NT2/D1 (cell line): Measurements from ENCODE around the gene IFRD2.
A peak's percentile ranks its signal among the peaks of the same experiment; 100 is the strongest.

ENCODE experiments used
- DNase-seq: peaks from one replicate; pipeline ENCODE4 v3.0.0-alpha.2; 2011; ENCODE audit warnings: low read depth, low spot score
- H3K27me3 ChIP-seq: 2 replicates; pipeline ENCODE4 v1.6.0; 2011; ENCODE audit warnings: mild to moderate bottlenecking; ENCODE audit not compliant: insufficient read length, insufficient read depth
- H3K36me3 ChIP-seq: 2 replicates; pipeline ENCODE4 v1.6.1; 2011; ENCODE audit warnings: mild to moderate bottlenecking, low read length, mixed read lengths; ENCODE audit not compliant: insufficient read depth, insufficient read length
- H3K4me1 ChIP-seq: 2 replicates; pipeline ENCODE4 v1.5.1; 2011; ENCODE audit not compliant: insufficient read depth, insufficient read length
- H3K4me3 ChIP-seq: 2 replicates; pipeline ENCODE4 v1.5.1; 2011; ENCODE audit warnings: low read depth; ENCODE audit not compliant: insufficient read length
- H3K9ac ChIP-seq: 2 replicates; pipeline ENCODE4 v1.6.0; 2011; ENCODE audit warnings: low read depth; ENCODE audit not compliant: insufficient read length
- H3K9me3 ChIP-seq: 2 replicates; pipeline ENCODE4 v1.5.1; 2011; ENCODE audit warnings: mild to moderate bottlenecking, low read length; ENCODE audit not compliant: insufficient read depth
- SUZ12 ChIP-seq: IDR thresholded peaks from 2 replicates; pipeline ENCODE4 v1.6.1; 2011; ENCODE audit not compliant: insufficient read length, insufficient read depth; ENCODE audit errors: extremely low read depth
- YY1 ChIP-seq: IDR thresholded peaks from 2 replicates; pipeline ENCODE4 v1.6.1; 2011; ENCODE audit not compliant: insufficient read length, insufficient read depth
- ZNF274 ChIP-seq: IDR thresholded peaks from 2 replicates; pipeline ENCODE4 v1.6.1; 2011; ENCODE audit warnings: mild to moderate bottlenecking, low read depth, low read length

Gene IFRD2

GRCh38 chr3:50304601-50305000, 12.4 kb upstream of the IFRD2 start:
- Histone ChIP-seq H3K9ac (no peak overlapping the region), H3K4me1 (peaks cover 20% of the 10 kb centered on the region), H3K36me3 (no peaks in the 10 kb centered on the region), H3K9me3 (peaks cover 35% of the 10 kb centered on the region), H3K27me3 (no peaks in the 10 kb centered on the region), H3K4me3 (no peak overlapping the region)
- TF ChIP-seq SUZ12 (no peak), ZNF274 (no peak), YY1 (no peak)
- DNase-seq = no peak

GRCh38 chr3:50303013-50303815, 11.0 kb upstream of the IFRD2 start, which contains the start of gene HYAL1:
TSS of gene HYAL1 (minus strand) at chr3:50303574. CDS start at chr3:50302956, 618 bp downstream.
- TF ChIP-seq YY1 = no peak
- H3K36me3 ChIP-seq = no peaks in the 10 kb centered on the region
- H3K4me1 ChIP-seq = peaks cover 20% of the 10 kb centered on the region
- peak within 1 kb of the TSS; percentile 79 for H3K9ac ChIP-seq
- peak within 1 kb of the TSS; percentile 31 for H3K4me3 ChIP-seq
- H3K27me3 ChIP-seq = no peaks in the 10 kb centered on the region
- no peak for DNase-seq
- peaks cover 24% of the 10 kb centered on the region for H3K9me3 ChIP-seq

GRCh38 chr3:50302095-50303012, 10.1 kb upstream of the IFRD2 start:
- Histone ChIP-seq H3K4me3 (no peak overlapping the region), H3K9me3 (peaks cover 16% of the 10 kb centered on the region), H3K4me1 (peaks cover 20% of the 10 kb centered on the region), H3K36me3 (peaks cover 1% of the 10 kb centered on the region), H3K9ac (peak overlapping the region; percentile 79), H3K27me3 (no peaks in the 10 kb centered on the region)
- TF ChIP-seq ZNF274 (no peak), YY1 (no peak), SUZ12 (no peak)
- DNase-seq = no peak

- no peak overlapping the region for H3K9ac ChIP-seq
- no peak overlapping the region for H3K4me3 ChIP-seq
Measured at GRCh38 chr3:50300681-50301254, 8.5 kb upstream of the IFRD2 start.

GRCh38 chr3:50299929-50300680, 7.9 kb upstream of the IFRD2 start:
- Histone ChIP-seq H3K36me3 (peaks cover 9% of the 10 kb centered on the region), H3K9ac (peak overlapping the region; percentile 75), H3K27me3 (no peaks in the 10 kb centered on the region), H3K4me3 (peak overlapping the region; percentile 21), H3K4me1 (peaks cover 20% of the 10 kb centered on the region), H3K9me3 (no peaks in the 10 kb centered on the region)
- DNase-seq = no peak
- TF ChIP-seq ZNF274 (no peak), SUZ12 (no peak), YY1 (no peak)

More at GRCh38 chr3:50300681-50301254, 8.5 kb upstream of the IFRD2 start:
- TF ChIP-seq SUZ12 = no peak
- no peak for TF ChIP-seq YY1
- TF ChIP-seq ZNF274 = no peak
- no peak for DNase-seq
- Histone ChIP-seq H3K27me3 (no peaks in the 10 kb centered on the region), H3K4me1 (peaks cover 20% of the 10 kb centered on the region), H3K36me3 (peaks cover 9% of the 10 kb centered on the region), H3K9me3 (peaks cover 2% of the 10 kb centered on the region; the same call in 1 of the 2 replicates)

GRCh38 chr3:50299638-50299928, 7.4 kb upstream of the IFRD2 start:
- no peak for TF ChIP-seq YY1
- no peak for TF ChIP-seq SUZ12
- no peak for TF ChIP-seq ZNF274
- H3K9me3 ChIP-seq = no peaks in the 10 kb centered on the region
- H3K27me3 ChIP-seq = no peaks in the 10 kb centered on the region
- H3K4me1 ChIP-seq = peaks cover 20% of the 10 kb centered on the region
- H3K4me3 ChIP-seq = peak overlapping the region; percentile 21
- H3K36me3 ChIP-seq = peaks cover 9% of the 10 kb centered on the region
- peak overlapping the region; percentile 75 for H3K9ac ChIP-seq
- DNase-seq = no peak

- Histone ChIP-seq H3K9me3 (no peaks in the 10 kb centered on the region), H3K27me3 (no peaks in the 10 kb centered on the region), H3K36me3 (peaks cover 9% of the 10 kb centered on the region), H3K4me3 (peak within 1 kb of the TSS; percentile 93), H3K4me1 (peaks cover 20% of the 10 kb centered on the region), H3K9ac (peak within 1 kb of the TSS; percentile 95)
- peak; percentile 99 for DNase-seq
- TF ChIP-seq SUZ12 (no peak), YY1 (no peak), ZNF274 (no peak)
Measured at GRCh38 chr3:50298836-50299637, 6.8 kb upstream of the IFRD2 start, which contains the start of the genes HYAL3 and NAA80. TSS of gene HYAL3 (minus strand) at chr3:50299405. CDS start at chr3:50295602, 3,803 bp downstream. TSS of gene NAA80 (minus strand) at chr3:50299405. CDS start at chr3:50297463, 1,942 bp downstream.
